Measurements from ENCODE around the gene SLC41A2.

SLC41A2 gene

DNA sequence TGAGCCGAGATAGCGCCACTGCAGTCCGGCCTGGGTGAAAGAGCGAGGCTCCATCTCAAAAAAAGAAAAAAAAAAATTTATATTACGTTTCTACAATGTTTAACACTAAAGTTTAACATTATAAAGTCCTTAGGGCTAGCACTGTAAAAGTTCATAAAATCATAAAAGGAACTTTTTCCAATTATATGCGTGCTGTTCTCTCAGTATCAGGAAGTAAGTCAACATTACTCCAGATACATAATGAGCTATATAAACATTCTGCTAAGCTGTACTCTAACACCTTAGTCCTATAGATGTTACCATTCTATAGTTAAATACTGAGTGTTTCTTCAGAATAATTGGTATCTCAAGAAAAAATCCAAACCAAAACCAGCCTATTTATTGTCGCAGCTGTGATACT, 32.6 kb downstream of the SLC41A2 start:
- no peaks in the 10 kb centered on the region for H3K27me3 Mint-ChIP-seq (ENCODE audit: low read depth)
- H3K36me3 Mint-ChIP-seq (ENCODE audit: low read depth): peaks cover 18% of the 10 kb centered on the region
- H3K4me1 Mint-ChIP-seq: no peaks in the 10 kb centered on the region
- TF ChIP-seq, protein P1, sequence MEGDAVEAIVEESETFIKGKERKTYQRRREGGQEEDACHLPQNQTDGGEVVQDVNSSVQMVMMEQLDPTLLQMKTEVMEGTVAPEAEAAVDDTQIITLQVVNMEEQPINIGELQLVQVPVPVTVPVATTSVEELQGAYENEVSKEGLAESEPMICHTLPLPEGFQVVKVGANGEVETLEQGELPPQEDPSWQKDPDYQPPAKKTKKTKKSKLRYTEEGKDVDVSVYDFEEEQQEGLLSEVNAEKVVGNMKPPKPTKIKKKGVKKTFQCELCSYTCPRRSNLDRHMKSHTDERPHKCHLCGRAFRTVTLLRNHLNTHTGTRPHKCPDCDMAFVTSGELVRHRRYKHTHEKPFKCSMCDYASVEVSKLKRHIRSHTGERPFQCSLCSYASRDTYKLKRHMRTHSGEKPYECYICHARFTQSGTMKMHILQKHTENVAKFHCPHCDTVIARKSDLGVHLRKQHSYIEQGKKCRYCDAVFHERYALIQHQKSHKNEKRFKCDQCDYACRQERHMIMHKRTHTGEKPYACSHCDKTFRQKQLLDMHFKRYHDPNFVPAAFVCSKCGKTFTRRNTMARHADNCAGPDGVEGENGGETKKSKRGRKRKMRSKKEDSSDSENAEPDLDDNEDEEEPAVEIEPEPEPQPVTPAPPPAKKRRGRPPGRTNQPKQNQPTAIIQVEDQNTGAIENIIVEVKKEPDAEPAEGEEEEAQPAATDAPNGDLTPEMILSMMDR (IDR thresholded peaks at IDR 0.05; ENCODE audit: unreplicated experiment in 3 of 3): no peak
- H3K27ac Mint-ChIP-seq: no peak overlapping the region
- H3K4me3 Mint-ChIP-seq: no peak overlapping the region
- peaks cover 22% of the 10 kb centered on the region for H3K9me3 Mint-ChIP-seq

DNA sequence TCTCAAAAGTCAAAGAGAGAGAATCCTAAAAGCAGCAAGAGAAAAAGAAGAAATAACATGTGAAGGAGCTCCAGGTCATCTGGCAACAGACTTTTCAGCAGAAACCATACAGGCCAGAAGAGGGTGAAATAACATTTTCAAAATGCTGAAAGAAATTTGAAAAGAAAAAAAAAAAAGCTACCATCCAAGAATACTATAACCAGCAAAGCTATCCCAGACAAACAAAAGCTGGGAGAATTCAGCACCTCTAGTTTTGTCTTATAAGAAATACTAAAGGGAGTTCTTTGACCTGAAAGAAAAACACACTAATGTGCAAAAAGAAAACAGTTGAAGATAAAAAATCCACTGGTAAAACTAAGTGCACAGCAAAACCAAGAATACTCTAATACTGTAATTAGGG, 36.8 kb downstream of the SLC41A2 start:
- Mint-ChIP-seq H3K9me3 (peaks cover 28% of the 10 kb centered on the region), H3K4me1 (no peaks in the 10 kb centered on the region), H3K27ac (no peak overlapping the region), H3K36me3 (ENCODE audit: low read depth) (peaks cover 21% of the 10 kb centered on the region), H3K4me3 (no peak overlapping the region), H3K27me3 (ENCODE audit: low read depth) (no peaks in the 10 kb centered on the region)
- TF ChIP-seq, protein P1 (IDR thresholded peaks at IDR 0.05; ENCODE audit: unreplicated experiment in 3 of 3): no peak

DNA sequence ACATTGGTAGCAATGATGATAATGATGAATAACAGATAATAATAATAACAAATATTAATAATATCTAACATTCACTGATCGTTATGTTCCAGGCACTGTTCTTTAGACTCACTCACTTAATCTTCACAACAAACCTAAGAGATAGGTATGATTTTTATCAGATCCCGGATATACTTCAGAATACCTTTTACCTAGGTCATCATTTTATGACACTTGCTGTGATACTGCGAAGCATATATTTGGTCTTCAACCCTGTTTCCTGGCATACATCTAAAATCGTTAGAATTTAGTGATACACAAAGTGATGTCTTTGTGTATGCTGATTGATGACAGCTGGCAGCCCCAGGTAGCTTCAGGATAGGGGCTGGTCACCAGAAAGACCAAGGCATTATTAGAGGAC, 46.1 kb downstream of the SLC41A2 start:
- H3K9me3 Mint-ChIP-seq: no peaks in the 10 kb centered on the region
- H3K4me3 Mint-ChIP-seq: no peak overlapping the region
- H3K36me3 Mint-ChIP-seq (ENCODE audit: low read depth): no peaks in the 10 kb centered on the region
- no peaks in the 10 kb centered on the region for H3K27me3 Mint-ChIP-seq (ENCODE audit: low read depth)
- H3K27ac Mint-ChIP-seq: no peak overlapping the region
- TF ChIP-seq, protein P1 (IDR thresholded peaks at IDR 0.05; ENCODE audit: unreplicated experiment in 3 of 3): no peak
- peaks cover 4% of the 10 kb centered on the region for H3K4me1 Mint-ChIP-seq

DNA sequence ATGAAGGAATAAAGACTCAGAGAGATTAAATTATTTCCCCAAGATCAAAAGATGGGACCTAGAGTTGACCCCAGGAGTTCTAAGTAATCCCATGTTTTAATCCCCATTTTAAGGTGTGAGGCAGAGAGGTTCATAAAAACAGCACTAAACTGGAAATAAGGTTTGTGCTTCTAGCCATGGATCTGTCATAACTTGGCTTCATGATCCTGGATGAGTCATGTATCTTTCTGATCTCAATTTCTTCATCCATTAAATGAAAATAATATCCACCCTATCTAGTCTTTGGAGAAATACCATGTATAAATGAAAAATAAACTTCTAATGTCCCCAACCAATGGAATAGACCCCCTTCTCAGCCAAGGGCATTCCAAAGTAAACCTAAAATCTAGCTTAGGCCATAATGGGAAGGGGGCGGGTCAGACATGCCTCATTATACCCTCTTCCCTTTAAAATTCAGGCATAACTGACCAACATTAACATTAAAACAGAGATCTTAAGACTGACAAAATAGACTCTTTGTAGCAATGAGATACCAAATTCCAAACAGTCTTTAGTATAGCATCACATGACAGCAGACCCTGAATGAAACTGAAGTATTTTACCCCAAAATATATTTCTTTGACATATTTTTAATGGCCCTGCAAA, 47.8 kb downstream of the SLC41A2 start:
- Mint-ChIP-seq H3K27ac (no peak overlapping the region), H3K4me1 (peaks cover 4% of the 10 kb centered on the region), H3K27me3 (ENCODE audit: low read depth) (no peaks in the 10 kb centered on the region), H3K9me3 (no peaks in the 10 kb centered on the region), H3K4me3 (no peak overlapping the region), H3K36me3 (ENCODE audit: low read depth) (no peaks in the 10 kb centered on the region)
- TF ChIP-seq, protein P1 (IDR thresholded peaks at IDR 0.05; ENCODE audit: unreplicated experiment in 3 of 3): no peak

DNA sequence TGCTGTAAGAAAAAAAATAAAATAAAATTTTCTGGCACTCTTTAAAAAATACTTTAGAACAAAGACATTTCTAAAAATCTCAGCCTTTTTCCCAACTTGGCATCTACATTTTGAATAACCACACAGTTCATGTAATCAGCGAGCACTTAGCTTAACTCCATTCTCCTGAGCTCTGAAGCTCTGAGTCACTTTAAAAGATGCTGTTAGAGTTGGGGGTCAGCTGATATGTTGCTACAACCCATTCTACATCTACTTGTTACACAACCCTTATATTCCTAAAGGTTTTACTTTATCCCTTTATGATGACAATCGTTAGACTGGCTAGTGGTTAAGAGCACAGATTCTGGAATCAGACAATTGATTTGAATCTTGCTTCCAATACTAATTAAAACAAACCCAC, 48.3 kb downstream of the SLC41A2 start:
- Mint-ChIP-seq H3K27ac (no peak overlapping the region), H3K9me3 (no peaks in the 10 kb centered on the region), H3K4me1 (peaks cover 4% of the 10 kb centered on the region), H3K36me3 (ENCODE audit: low read depth) (no peaks in the 10 kb centered on the region), H3K4me3 (no peak overlapping the region), H3K27me3 (ENCODE audit: low read depth) (no peaks in the 10 kb centered on the region)
- TF ChIP-seq, protein P1 (IDR thresholded peaks at IDR 0.05; ENCODE audit: unreplicated experiment in 3 of 3): no peak
